Measurements from ENCODE around the gene KAZN. TPM values are rescaled to one million over a fixed set of nuclear protein-coding genes. Genes with fewer than 3 reads are reported as not detected.

Gene KAZN
- total RNA-seq, 1 donor from 2014 or later, result 21.2 TPM

DNA sequence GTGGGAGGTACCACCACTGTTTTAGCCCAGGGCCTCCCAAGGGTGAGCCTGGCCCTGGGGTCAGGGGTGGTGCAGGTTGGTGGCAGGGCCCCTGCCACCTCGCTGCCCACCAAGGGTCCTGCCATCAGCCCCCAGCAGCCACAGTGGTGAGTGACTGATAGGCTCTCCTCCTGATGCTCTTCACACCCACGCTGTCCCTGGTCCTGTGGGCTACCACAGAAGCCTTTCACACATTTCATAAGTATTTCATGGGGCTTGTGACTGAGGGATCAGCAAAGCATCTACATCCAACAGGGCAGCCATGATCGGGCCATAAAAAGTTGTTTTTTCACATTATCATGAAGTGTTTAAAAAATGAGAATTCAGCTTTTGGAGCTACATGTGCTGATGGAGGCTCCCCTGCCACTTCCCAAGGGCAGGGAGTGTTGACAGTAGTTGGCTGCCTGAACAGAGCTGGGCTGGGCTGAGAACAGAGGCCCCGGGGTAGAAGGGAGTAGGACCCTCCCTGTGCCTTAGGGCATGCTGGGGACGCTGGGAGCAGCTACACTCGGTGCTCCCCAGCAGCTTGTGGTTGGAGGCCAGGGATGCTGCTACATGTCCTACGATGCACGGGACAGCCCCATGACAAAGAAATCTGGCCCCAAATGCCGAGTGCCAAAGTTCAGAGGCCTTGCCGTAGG is 482.0 kb downstream of the KAZN start:
- Histone ChIP-seq H3K4me1 (peaks cover 12% of the 10 kb centered on the region), H3K27ac (no peak overlapping the region), H3K36me3 (no peaks in the 10 kb centered on the region), H3K27me3 (ENCODE audit: low read depth) (no peaks in the 10 kb centered on the region), H3K9me3 (no peaks in the 10 kb centered on the region), H3K4me3 (no peak overlapping the region)
- DNase-seq (no peak), ATAC-seq (no peak)
- intact Hi-C loops (cut with DNase I), result no loop called here
- TF ChIP-seq, protein P1, sequence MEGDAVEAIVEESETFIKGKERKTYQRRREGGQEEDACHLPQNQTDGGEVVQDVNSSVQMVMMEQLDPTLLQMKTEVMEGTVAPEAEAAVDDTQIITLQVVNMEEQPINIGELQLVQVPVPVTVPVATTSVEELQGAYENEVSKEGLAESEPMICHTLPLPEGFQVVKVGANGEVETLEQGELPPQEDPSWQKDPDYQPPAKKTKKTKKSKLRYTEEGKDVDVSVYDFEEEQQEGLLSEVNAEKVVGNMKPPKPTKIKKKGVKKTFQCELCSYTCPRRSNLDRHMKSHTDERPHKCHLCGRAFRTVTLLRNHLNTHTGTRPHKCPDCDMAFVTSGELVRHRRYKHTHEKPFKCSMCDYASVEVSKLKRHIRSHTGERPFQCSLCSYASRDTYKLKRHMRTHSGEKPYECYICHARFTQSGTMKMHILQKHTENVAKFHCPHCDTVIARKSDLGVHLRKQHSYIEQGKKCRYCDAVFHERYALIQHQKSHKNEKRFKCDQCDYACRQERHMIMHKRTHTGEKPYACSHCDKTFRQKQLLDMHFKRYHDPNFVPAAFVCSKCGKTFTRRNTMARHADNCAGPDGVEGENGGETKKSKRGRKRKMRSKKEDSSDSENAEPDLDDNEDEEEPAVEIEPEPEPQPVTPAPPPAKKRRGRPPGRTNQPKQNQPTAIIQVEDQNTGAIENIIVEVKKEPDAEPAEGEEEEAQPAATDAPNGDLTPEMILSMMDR (IDR thresholded peaks at IDR 0.05), result no peak

DNA sequence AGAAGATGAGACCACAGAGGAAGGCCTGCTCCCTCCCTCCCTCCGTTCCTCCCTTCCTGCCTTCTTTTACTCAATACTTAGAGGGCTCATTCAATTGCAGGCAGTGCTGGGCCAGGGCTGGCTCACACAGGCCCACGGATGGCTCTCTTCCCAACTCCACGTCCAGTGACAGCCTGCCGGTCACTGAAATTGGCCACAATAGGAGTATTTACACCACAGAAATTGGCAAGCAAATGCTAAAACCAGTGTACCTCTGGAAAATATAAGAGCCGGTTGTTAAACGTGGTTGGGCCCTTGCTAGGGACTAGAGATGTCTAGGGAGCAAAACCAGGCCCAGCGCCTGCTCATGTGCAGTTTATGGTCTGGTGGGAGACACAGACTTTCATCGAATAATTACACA is 482.6 kb downstream of the KAZN start:
- no peaks in the 10 kb centered on the region for H3K9me3 ChIP-seq
- no peak overlapping the region for H3K4me3 ChIP-seq
- no peaks in the 10 kb centered on the region for H3K36me3 ChIP-seq
- intact Hi-C loops (cut with DNase I), result no loop called here
- no peak for DNase-seq
- H3K27ac ChIP-seq, result no peak overlapping the region
- no peaks in the 10 kb centered on the region for H3K27me3 ChIP-seq (ENCODE audit: low read depth)
- TF ChIP-seq, protein P1 (IDR thresholded peaks at IDR 0.05), result no peak
- ATAC-seq, result no peak
- H3K4me1 ChIP-seq, result peaks cover 9% of the 10 kb centered on the region

GRCh38 chr1:15083578-15083977 is 485.1 kb downstream of the KAZN start:
- peak; percentile 63 to 71 for ATAC-seq
- no peak for DNase-seq
- intact Hi-C loops (cut with DNase I), result no loop called here

DNA sequence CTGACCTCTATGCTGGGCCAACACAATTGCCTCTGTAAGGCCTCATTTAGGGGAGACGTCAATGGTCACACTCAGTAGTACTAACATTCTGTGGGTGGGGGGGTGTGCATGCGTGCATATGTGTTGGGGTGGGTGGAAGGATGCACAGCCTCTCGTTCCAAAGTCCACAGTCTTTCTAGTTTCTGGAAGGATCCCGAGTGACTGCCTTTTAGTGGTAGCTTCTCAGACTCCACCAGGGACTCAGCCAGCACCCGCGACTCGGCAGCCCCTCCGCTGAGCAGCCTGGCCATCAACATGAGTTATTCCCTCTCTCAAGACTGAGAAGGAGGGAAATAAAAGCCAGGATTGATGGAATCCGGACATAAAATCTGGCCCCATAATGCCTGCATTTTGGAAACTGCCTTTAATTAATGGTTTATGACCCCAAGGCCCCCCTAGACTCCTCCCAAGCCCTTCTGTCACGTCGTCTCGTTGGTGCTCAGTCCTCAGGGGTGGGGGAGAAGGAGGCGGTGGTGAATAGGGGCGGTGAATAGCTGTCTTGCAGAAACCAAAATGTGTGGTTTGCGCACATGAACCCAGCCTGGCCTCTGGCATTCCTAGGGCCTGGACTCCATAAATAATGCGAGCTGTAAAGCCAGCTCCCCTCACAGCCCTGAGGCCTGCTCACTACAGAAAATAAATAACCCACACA is 489.9 kb downstream of the KAZN start:
- Histone ChIP-seq H3K4me1 (peaks cover 22% of the 10 kb centered on the region), H3K27ac (peak overlapping the region; percentile 76), H3K9me3 (no peaks in the 10 kb centered on the region), H3K27me3 (ENCODE audit: low read depth) (no peaks in the 10 kb centered on the region), H3K36me3 (no peaks in the 10 kb centered on the region), H3K4me3 (no peak overlapping the region)
- TF ChIP-seq, protein P1 (IDR thresholded peaks at IDR 0.05), result no peak
- intact Hi-C loops (cut with DNase I), result no loop called here
- no peak for DNase-seq
- no peak for ATAC-seq

More at GRCh38 chr1:15083578-15083977, 485.1 kb downstream of the KAZN start:
- no peak overlapping the region for H3K4me3 ChIP-seq
- H3K9me3 ChIP-seq, result no peaks in the 10 kb centered on the region
- no peak overlapping the region for H3K27ac ChIP-seq
- TF ChIP-seq, protein P1 (IDR thresholded peaks at IDR 0.05), result no peak
- no peaks in the 10 kb centered on the region for H3K4me1 ChIP-seq
- no peaks in the 10 kb centered on the region for H3K36me3 ChIP-seq
- no peaks in the 10 kb centered on the region for H3K27me3 ChIP-seq (ENCODE audit: low read depth)

GRCh38 chr1:15089258-15089992 is 490.9 kb downstream of the KAZN start:
- no peaks in the 10 kb centered on the region for H3K36me3 ChIP-seq
- TF ChIP-seq, protein P1 (IDR thresholded peaks at IDR 0.05), result no peak
- H3K9me3 ChIP-seq, result no peaks in the 10 kb centered on the region
- no peaks in the 10 kb centered on the region for H3K27me3 ChIP-seq (ENCODE audit: low read depth)
- H3K4me1 ChIP-seq, result peaks cover 22% of the 10 kb centered on the region
- DNase-seq (peak; percentile 54), ATAC-seq (peak; percentile 81)
- intact Hi-C loops (cut with DNase I), result no loop called here
- H3K4me3 ChIP-seq, result peak overlapping the region; percentile 6
- peak overlapping the region; percentile 76 for H3K27ac ChIP-seq
